ENCODE results near the gene CMTM1.
"Not testable (repeated sequence)": the region's sequence is repeated elsewhere in the genome, so short reads cannot be mapped to it uniquely, and the experiment has no call there.

The CMTM1 gene

GRCh38 chr16:66617010-66617434 is 50.8 kb downstream of the CMTM1 start:
- ATAC-seq, result no peak

- no peak for ATAC-seq
Measured at GRCh38 chr16:66617728-66618127, 51.5 kb downstream of the CMTM1 start.

GRCh38 chr16:66618588-66619375 is 52.5 kb downstream of the CMTM1 start:
- ATAC-seq, result no peak

GRCh38 chr16:66619534-66620428 is 53.5 kb downstream of the CMTM1 start:
- no peak for ATAC-seq

- ATAC-seq, result no peak
Measured at GRCh38 chr16:66620429-66620795, 54.2 kb downstream of the CMTM1 start.

GRCh38 chr16:66621973-66622372 is 55.7 kb downstream of the CMTM1 start:
- no peak for ATAC-seq

GRCh38 chr16:66622863-66623262 is 56.6 kb downstream of the CMTM1 start:
- ATAC-seq, result no peak

GRCh38 chr16:66623755-66624154 is 57.5 kb downstream of the CMTM1 start:
- ATAC-seq, result no peak

GRCh38 chr16:66627611-66628378 is 61.6 kb downstream of the CMTM1 start:
- ATAC-seq, result not testable (repeated sequence)
